IMR-90 (cell line): ENCODE measurements around the gene KAZN. TPM values are rescaled to one million over a fixed set of nuclear protein-coding genes. Genes with fewer than 3 reads are reported as not detected.

Experiments
- ATAC-seq: fragments of 200-7000 bp; cut with Tn5 transposase; 2 replicates; pipeline ENCODE4 v1.9.1; 2020; ENCODE audit warnings: low read depth, mild to moderate bottlenecking, moderate library complexity
- BruUV-seq: library from RNA; stranded (reverse); fragments of 400-500 nt; replicated peaks from 2 replicates; lab custom pipeline; 2021; lab: Mats Ljungman, UMichigan
- CTCF ChIA-PET: fragments of 300-600 bp; formaldehyde crosslinking; extraction: SDS; loops from one replicate; lab custom pipeline; 2021; ENCODE audit warnings: antibody characterized with exemption; lab: Yijun Ruan, JAX
- POLR2A ChIA-PET: fragments of 300-600 bp; sonication (Branson Sonifier 250); formaldehyde crosslinking; loops from one replicate; lab custom pipeline; 2022; ENCODE audit warnings: antibody characterized with exemption; ENCODE audit not compliant: unreplicated experiment; lab: Charles Lee
- DNase-seq: peaks from one replicate; pipeline ENCODE4 v3.0.0; 2013
- H2AFZ ChIP-seq: replicated peaks from 2 replicates; pipeline ENCODE3; 2013; ENCODE audit warnings: low read length, mild to moderate bottlenecking; ENCODE audit not compliant: poor library complexity
- H2AK5ac ChIP-seq: 2 replicates; pipeline ENCODE4 v1.6.1; 2013; ENCODE audit warnings: low read depth, low read length, inconsistent platforms
- H2AK9ac ChIP-seq: replicated peaks from 2 replicates; pipeline ENCODE3; 2013; ENCODE audit warnings: mild to moderate bottlenecking, low read depth, low read length, moderate library complexity; ENCODE audit not compliant: poor library complexity
- H2BK120ac ChIP-seq: 2 replicates; pipeline ENCODE4 v1.6.1; 2013; ENCODE audit warnings: low read depth, low read length, inconsistent platforms
- H2BK15ac ChIP-seq: 3 replicates; pipeline ENCODE4 v1.6.1; 2013; ENCODE audit warnings: low read depth, low read length, inconsistent platforms
- H2BK20ac ChIP-seq: 2 replicates; pipeline ENCODE4 v1.6.1; 2013; ENCODE audit warnings: low read depth, mild to moderate bottlenecking, inconsistent platforms, low read length, moderate library complexity
- H2BK5ac ChIP-seq: 2 replicates; pipeline ENCODE4 v1.6.1; 2013; ENCODE audit warnings: mild to moderate bottlenecking, low read depth, low read length, inconsistent platforms; ENCODE audit not compliant: poor library complexity, severe bottlenecking
- H3K14ac ChIP-seq: replicated peaks from 2 replicates; pipeline ENCODE4 v1.6.1; 2013; ENCODE audit warnings: low read depth, low read length, inconsistent platforms
- H3K18ac ChIP-seq: 2 replicates; pipeline ENCODE4 v1.6.1; 2013; ENCODE audit warnings: low read depth, low read length, control low read depth
- H3K23ac ChIP-seq: 2 replicates; pipeline ENCODE4 v1.6.1; 2013; ENCODE audit warnings: low read depth, low read length, inconsistent platforms
- H3K27ac ChIP-seq: 2 replicates; pipeline ENCODE4 v1.5.1; 2013; ENCODE audit warnings: mild to moderate bottlenecking, control low read depth, low read length; ENCODE audit not compliant: insufficient read depth
- H3K27me3 ChIP-seq: 2 replicates; pipeline ENCODE4 v1.6.1; 2013; ENCODE audit warnings: low read length; ENCODE audit not compliant: control insufficient read depth, insufficient read depth
- H3K36me3 ChIP-seq: 2 replicates; pipeline ENCODE4 v1.6.1; 2013; ENCODE audit warnings: low read length, mixed read lengths; ENCODE audit not compliant: control insufficient read depth, insufficient read depth
- H3K4ac ChIP-seq: 2 replicates; pipeline ENCODE4 v1.6.1; 2013; ENCODE audit warnings: low read depth, low read length, inconsistent platforms
- H3K4me1 ChIP-seq: 2 replicates; pipeline ENCODE4 v1.6.1; 2013; ENCODE audit warnings: low read length, mixed read lengths; ENCODE audit not compliant: control insufficient read depth, insufficient read depth
- H3K4me2 ChIP-seq: 2 replicates; pipeline ENCODE4 v1.6.1; 2013; ENCODE audit warnings: low read depth, mild to moderate bottlenecking, control low read depth, low read length, moderate library complexity
- H3K4me3 ChIP-seq: 2 replicates; pipeline ENCODE4 v1.5.1; 2013; ENCODE audit warnings: low read depth, mild to moderate bottlenecking, control low read depth, low read length, moderate library complexity; ENCODE audit not compliant: insufficient read depth
- H3K56ac ChIP-seq: 2 replicates; pipeline ENCODE4 v1.6.1; 2013; ENCODE audit warnings: low read length, inconsistent platforms; ENCODE audit not compliant: insufficient read depth; ENCODE audit errors: extremely low read depth
- H3K79me1 ChIP-seq, 2 experiments: 2 replicates each; pipeline ENCODE4 v1.6.1; 2013; ENCODE audit warnings: low read length in 2 of 2, inconsistent platforms in 1 of 2, low read depth in 1 of 2
- H3K9ac ChIP-seq: 2 replicates; pipeline ENCODE4 v1.6.1; 2013; ENCODE audit warnings: low read depth, low read length, control low read depth
- H3K9me1 ChIP-seq: 2 replicates; pipeline ENCODE4 v1.6.1; 2013; ENCODE audit warnings: low read length, inconsistent platforms; ENCODE audit not compliant: insufficient read depth
- H3K9me3 ChIP-seq: 2 replicates; pipeline ENCODE4 v1.6.1; 2013; ENCODE audit warnings: low read length; ENCODE audit not compliant: control insufficient read depth, insufficient read depth
- H4K20me1 ChIP-seq: 2 replicates; pipeline ENCODE4 v1.6.1; 2013; ENCODE audit warnings: low read length, inconsistent platforms; ENCODE audit not compliant: insufficient read depth
- H4K5ac ChIP-seq: 2 replicates; pipeline ENCODE4 v1.6.1; 2013; ENCODE audit warnings: mild to moderate bottlenecking, low read depth, low read length, control low read depth
- H4K8ac ChIP-seq, 2 experiments: 2 replicates each; pipeline ENCODE4 v1.6.1; 2013; ENCODE audit warnings: low read depth in 2 of 2, low read length in 2 of 2, control low read depth in 1 of 2, inconsistent platforms in 1 of 2
- H4K91ac ChIP-seq: 2 replicates; pipeline ENCODE4 v1.6.1; 2013; ENCODE audit warnings: low read depth, low read length, inconsistent platforms; ENCODE audit not compliant: insufficient read depth
- CEBPB ChIP-seq: IDR thresholded peaks from 2 replicates; pipeline ENCODE4 v1.6.1; 2012; ENCODE audit warnings: low read depth, low read length, improper control_type of control experiment
- CHD1 ChIP-seq: IDR thresholded peaks from 2 replicates; pipeline ENCODE4 v1.6.1; 2012; ENCODE audit warnings: low read depth, low read length, improper control_type of control experiment
- FOS ChIP-seq: fragments of 150-350 bp; IDR thresholded peaks from 2 replicates; pipeline ENCODE4 v1.6.1; 2016; ENCODE audit warnings: low read depth, low read length
- MXI1 ChIP-seq: IDR thresholded peaks from 2 replicates; pipeline ENCODE4 v1.6.1; 2012; ENCODE audit warnings: low read depth, mild to moderate bottlenecking, low read length, moderate library complexity, borderline replicate concordance
- POLR2A ChIP-seq: IDR thresholded peaks from 2 replicates; pipeline ENCODE4 v1.6.1; 2012; ENCODE audit warnings: mild to moderate bottlenecking, low read depth, low read length
- RAD21 ChIP-seq: IDR thresholded peaks from 2 replicates; pipeline ENCODE4 v1.6.1; 2012; ENCODE audit warnings: low read length, improper control_type of control experiment
- RCOR1 ChIP-seq: IDR thresholded peaks from 2 replicates; pipeline ENCODE4 v1.6.1; 2012; ENCODE audit warnings: mild to moderate bottlenecking, low read length, improper control_type of control experiment; ENCODE audit not compliant: insufficient replicate concordance
- WGBS, 2 experiments: methylation state at CpG; one replicate each; pipeline versions ENCODE4 v1.1.5 to v1.1.7; 2013; ENCODE audit warnings: missing lambda C conversion rate in 2 of 2; ENCODE audit not compliant: insufficient read length in 1 of 2; ENCODE audit errors: extremely low coverage in 2 of 2; 5-methylcytosine and 5-hydroxymethylcytosine counted together
- dilution Hi-C: fragments of 300-500 bp; cut with HindIII; formaldehyde crosslinking; loops from one replicate; pipeline ENCODE4 v1.14.3; 2018; ENCODE audit warnings: low sequenced_read_pairs; ENCODE audit not compliant: unreplicated experiment
- in situ Hi-C: fragments of 300-500 bp; cut with MboI; formaldehyde crosslinking; loops from 3 replicates; pipeline ENCODE4 v1.14.3; 2019; ENCODE audit warnings: low sequenced_read_pairs, inconsistent platforms, mixed read lengths
- intact Hi-C: fragments of 100-400 bp; cut with micrococcal nuclease; formaldehyde crosslinking; loops from 2 replicates; pipeline ENCODE4 v1.10.0; 2022
- polyA plus RNA-seq, 3 experiments: library from polyadenylated mRNA; depleted of rRNA; stranded (reverse); fragments of >200 nt; gene quantifications; 2 replicates each; pipeline ENCODE4 v1.2.3, GENCODE V29; 2012; ENCODE audit warnings: low replicate concordance in 1 of 3
- total RNA-seq: library from RNA; depleted of rRNA; stranded (reverse); fragments of >200 nt; gene quantifications from 2 replicates; pipeline ENCODE4 v1.2.3, GENCODE V29; 2012
- TF ChIP-seq, protein P1 (sequence below): fragments of 150-350 bp; IDR thresholded peaks from 2 replicates; pipeline ENCODE4 v1.6.1; 2016; ENCODE audit warnings: low read depth, mild to moderate bottlenecking, low read length, moderate library complexity, borderline replicate concordance

Gene KAZN
- total and polyA plus RNA-seq, 2 of the 4 experiments (the other 2 are of a cell fraction): 5.2 to 10.5 TPM

DNA sequence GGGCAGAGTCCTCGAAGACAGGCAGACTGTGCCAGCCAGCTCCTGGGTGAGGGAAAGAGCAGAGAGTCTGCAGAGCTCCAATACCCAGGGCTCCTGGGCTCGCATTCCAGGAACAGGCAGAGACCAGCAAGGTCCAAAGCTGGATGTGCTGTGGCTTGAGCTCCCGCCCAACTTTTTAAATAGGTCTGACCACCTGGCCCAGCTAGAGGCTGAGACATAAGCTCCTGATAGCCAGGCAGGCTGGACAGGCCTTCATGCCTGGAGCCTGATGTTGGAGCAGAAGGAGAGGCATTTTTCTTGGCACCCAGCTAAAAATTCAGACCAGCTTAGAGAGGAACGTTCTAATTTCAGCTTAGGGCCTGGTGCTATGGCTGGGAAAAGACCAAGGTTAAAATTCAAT is 376.6 kb downstream of the KAZN start:
- in situ Hi-C loops: no loop called here

More for the DNA sequence above, 376.6 kb downstream of the KAZN start:
- Histone ChIP-seq H3K9me3 (peaks cover 4% of the 10 kb centered on the region), H2BK20ac (no peak overlapping the region), H3K4me3 (no peak overlapping the region), H2AFZ (no peak overlapping the region), H4K8ac (no peak overlapping the region), H4K20me1 (peaks cover 21% of the 10 kb centered on the region; the same call in 1 of the 2 replicates), H3K4ac (no peak overlapping the region), H3K27ac (no peak overlapping the region), H2AK5ac (no peak overlapping the region), H3K36me3 (no peaks in the 10 kb centered on the region; the same call in 1 of the 2 replicates), H4K5ac (no peak overlapping the region), H3K79me1 (peaks cover 39 to 76% of the 10 kb centered on the region in 2 experiments), H3K14ac (no peak overlapping the region), H2BK15ac (no peak overlapping the region), H3K23ac (no peak overlapping the region), H2AK9ac (no peak overlapping the region), H2BK120ac (no peak overlapping the region), H3K4me1 (peaks cover 18% of the 10 kb centered on the region), H3K4me2 (no peak overlapping the region), H3K18ac (no peak overlapping the region), H4K91ac (no peak overlapping the region), H2BK5ac (no peak overlapping the region), H3K9ac (no peak overlapping the region), H3K9me1 (peaks cover 16% of the 10 kb centered on the region), H3K56ac (no peak overlapping the region), H3K27me3 (no peaks in the 10 kb centered on the region)
- ATAC-seq (no peak), DNase-seq (no peak)
- no peak for TF ChIP-seq CEBPB
- TF ChIP-seq, protein P1, sequence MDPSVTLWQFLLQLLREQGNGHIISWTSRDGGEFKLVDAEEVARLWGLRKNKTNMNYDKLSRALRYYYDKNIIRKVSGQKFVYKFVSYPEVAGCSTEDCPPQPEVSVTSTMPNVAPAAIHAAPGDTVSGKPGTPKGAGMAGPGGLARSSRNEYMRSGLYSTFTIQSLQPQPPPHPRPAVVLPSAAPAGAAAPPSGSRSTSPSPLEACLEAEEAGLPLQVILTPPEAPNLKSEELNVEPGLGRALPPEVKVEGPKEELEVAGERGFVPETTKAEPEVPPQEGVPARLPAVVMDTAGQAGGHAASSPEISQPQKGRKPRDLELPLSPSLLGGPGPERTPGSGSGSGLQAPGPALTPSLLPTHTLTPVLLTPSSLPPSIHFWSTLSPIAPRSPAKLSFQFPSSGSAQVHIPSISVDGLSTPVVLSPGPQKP: no peak
- no peak for TF ChIP-seq MXI1
- TF ChIP-seq RAD21: no peak
- TF ChIP-seq RCOR1: no peak
- TF ChIP-seq POLR2A: no peak
- no peak for TF ChIP-seq FOS
- TF ChIP-seq CHD1: no peak
- CTCF ChIA-PET: interaction anchor here (0.6 kb wide), 1 partner anchor 22 kb away, joined by 7 read pairs; no protein-coding TSS in a partner anchor
- dilution Hi-C loops: no loop called here
- no TSS peak for BruUV-seq
- POLR2A ChIA-PET: no interaction called here
- WGBS, 2 experiments: 100% methylated on average over 1 of the region's 4 CpGs; no CpG with 5 or more reads in 1 of the 2 experiments
- intact Hi-C loops: no loop called here
